Lower lobe of right lung (tissue), 2 donors: ENCODE data around the gene RAB3B. TPM values are rescaled to one million over a fixed set of nuclear protein-coding genes. Genes with fewer than 3 reads are reported as not detected.

Source experiments
- ATAC-seq, 2 donors: fragments of 200-7000 bp; cut with Tn5 transposase; one replicate each; pipeline ENCODE4 v1.9.1; 2020 to 2022; ENCODE audit warnings: mild to moderate bottlenecking in 2 of 2, moderate library complexity in 2 of 2
- DNase-seq: peaks from one replicate; pipeline ENCODE4 v3.0.0-alpha.2; 2020
- H3K27ac ChIP-seq: fragments of 200-600 bp; one replicate; pipeline ENCODE4 v1.8.0; 2022
- H3K27me3 ChIP-seq: fragments of 200-600 bp; one replicate; pipeline ENCODE4 v1.8.0; 2022; ENCODE audit warnings: low read depth
- H3K36me3 ChIP-seq: fragments of 200-600 bp; one replicate; pipeline ENCODE4 v1.8.0; 2022; ENCODE audit warnings: mild to moderate bottlenecking
- H3K4me1 ChIP-seq: fragments of 200-600 bp; one replicate; pipeline ENCODE4 v1.8.0; 2022
- H3K4me3 ChIP-seq: fragments of 200-600 bp; one replicate; pipeline ENCODE4 v1.8.0; 2022; ENCODE audit warnings: mild to moderate bottlenecking
- H3K9me3 ChIP-seq: fragments of 200-600 bp; one replicate; pipeline ENCODE4 v1.8.0; 2022
- CTCF ChIP-seq: fragments of 200-600 bp; IDR thresholded peaks from one replicate; pipeline ENCODE4 v1.8.0; 2022; ENCODE audit warnings: antibody characterized with exemption, mild to moderate bottlenecking
- intact Hi-C: fragments of 100-400 bp; cut with DNase I; formaldehyde crosslinking; loops from one replicate; pipeline ENCODE4 v1.11.0; 2022
- total RNA-seq: library from RNA; stranded (reverse); fragmentation: NEBNext Ultra II Directional; extraction: Animal tissue kit (Norgen Biotek cat#: 25700); gene quantifications from one replicate; pipeline ENCODE4 v1.2.1, GENCODE V29; 2021
- donor health status: DM: no; HTN: yes; CAD: no; lungs with severe emphysema.

The RAB3B gene
- total RNA-seq, 1 donor from 2014 or later: 0.06 TPM

- Histone ChIP-seq H3K4me3 (no peak overlapping the region), H3K9me3 (no peaks in the 10 kb centered on the region), H3K27me3 (peaks cover 52% of the 10 kb centered on the region), H3K4me1 (no peaks in the 10 kb centered on the region), H3K36me3 (no peaks in the 10 kb centered on the region), H3K27ac (no peak overlapping the region)
- ATAC-seq: no peak
- no peak for TF ChIP-seq CTCF
- intact Hi-C loops: no loop called here
- no peak for DNase-seq
Observed at GRCh38 chr1:51957618-51958017, 32.9 kb downstream of the RAB3B start.

- TF ChIP-seq CTCF: no peak
- no peak for ATAC-seq
- intact Hi-C loops: no loop called here
- Histone ChIP-seq H3K4me3 (no peak overlapping the region), H3K27me3 (peaks cover 53% of the 10 kb centered on the region), H3K36me3 (no peaks in the 10 kb centered on the region), H3K4me1 (no peaks in the 10 kb centered on the region), H3K9me3 (no peaks in the 10 kb centered on the region), H3K27ac (no peak overlapping the region)
- no peak for DNase-seq
Observed at GRCh38 chr1:51956528-51957509, 33.7 kb downstream of the RAB3B start.

DNA sequence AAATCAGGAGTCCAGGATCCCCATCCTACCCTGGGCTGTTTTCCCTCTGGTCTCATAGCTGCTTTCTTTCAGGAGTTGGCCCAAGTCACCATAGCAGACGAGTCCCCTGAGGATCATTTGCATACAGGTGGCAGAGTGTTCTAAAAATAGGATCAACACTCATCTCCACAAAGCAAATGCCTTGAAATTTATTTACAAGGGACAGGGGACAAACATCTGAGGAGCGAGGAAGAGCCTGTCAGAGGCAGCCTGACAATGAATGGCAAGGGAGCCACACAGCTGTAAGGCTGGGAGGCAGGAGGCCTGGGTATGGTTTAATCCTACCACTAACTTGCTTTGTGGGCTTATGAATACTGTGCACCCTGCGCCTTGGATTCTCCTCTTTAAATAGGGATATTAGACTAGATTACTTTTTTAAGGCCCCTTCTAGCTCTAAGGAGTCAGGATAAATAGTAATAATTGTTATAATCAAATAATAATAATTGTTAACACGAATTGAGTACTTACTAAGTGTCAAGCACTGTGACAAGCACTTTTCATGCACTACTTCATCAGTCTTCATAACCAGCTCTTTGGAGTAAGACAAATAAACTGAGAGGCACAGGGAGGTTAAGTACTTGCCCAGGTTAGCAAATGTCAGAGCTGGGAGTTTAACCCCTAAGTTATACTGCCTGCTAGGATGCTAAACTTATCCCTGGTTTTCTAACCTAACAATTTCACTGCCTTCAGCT lies 34.5 kb downstream of the RAB3B start:
- no peak for TF ChIP-seq CTCF
- Histone ChIP-seq H3K27ac (no peak overlapping the region), H3K27me3 (peaks cover 48% of the 10 kb centered on the region), H3K36me3 (no peaks in the 10 kb centered on the region), H3K4me3 (no peak overlapping the region), H3K4me1 (no peaks in the 10 kb centered on the region), H3K9me3 (no peaks in the 10 kb centered on the region)
- intact Hi-C loops: no loop called here
- ATAC-seq: peak; percentile 74 to 85
- no peak for DNase-seq

GRCh38 chr1:51954783-51955182 lies 35.7 kb downstream of the RAB3B start:
- Histone ChIP-seq H3K4me1 (no peaks in the 10 kb centered on the region), H3K27me3 (peaks cover 45% of the 10 kb centered on the region), H3K27ac (no peak overlapping the region), H3K36me3 (no peaks in the 10 kb centered on the region), H3K4me3 (no peak overlapping the region), H3K9me3 (no peaks in the 10 kb centered on the region)
- TF ChIP-seq CTCF: no peak
- intact Hi-C loops: no loop called here
- DNase-seq: no peak
- no peak for ATAC-seq

GRCh38 chr1:51953079-51953478 lies 37.4 kb downstream of the RAB3B start:
- peaks cover 55% of the 10 kb centered on the region for H3K27me3 ChIP-seq
- no peaks in the 10 kb centered on the region for H3K9me3 ChIP-seq
- no peak for ATAC-seq
- TF ChIP-seq CTCF: no peak
- H3K36me3 ChIP-seq: no peaks in the 10 kb centered on the region
- no peak for DNase-seq
- no peak overlapping the region for H3K27ac ChIP-seq
- no peak overlapping the region for H3K4me3 ChIP-seq
- intact Hi-C loops: no loop called here
- H3K4me1 ChIP-seq: no peaks in the 10 kb centered on the region
